ENCODE data around the gene MCF2L. TPM values are rescaled to one million over a fixed set of nuclear protein-coding genes. Genes with fewer than 3 reads are reported as not detected.

The MCF2L gene
- total RNA-seq, 4 donors from 2014 or later, result 25.0 to 103 (median 61.0) TPM

DNA sequence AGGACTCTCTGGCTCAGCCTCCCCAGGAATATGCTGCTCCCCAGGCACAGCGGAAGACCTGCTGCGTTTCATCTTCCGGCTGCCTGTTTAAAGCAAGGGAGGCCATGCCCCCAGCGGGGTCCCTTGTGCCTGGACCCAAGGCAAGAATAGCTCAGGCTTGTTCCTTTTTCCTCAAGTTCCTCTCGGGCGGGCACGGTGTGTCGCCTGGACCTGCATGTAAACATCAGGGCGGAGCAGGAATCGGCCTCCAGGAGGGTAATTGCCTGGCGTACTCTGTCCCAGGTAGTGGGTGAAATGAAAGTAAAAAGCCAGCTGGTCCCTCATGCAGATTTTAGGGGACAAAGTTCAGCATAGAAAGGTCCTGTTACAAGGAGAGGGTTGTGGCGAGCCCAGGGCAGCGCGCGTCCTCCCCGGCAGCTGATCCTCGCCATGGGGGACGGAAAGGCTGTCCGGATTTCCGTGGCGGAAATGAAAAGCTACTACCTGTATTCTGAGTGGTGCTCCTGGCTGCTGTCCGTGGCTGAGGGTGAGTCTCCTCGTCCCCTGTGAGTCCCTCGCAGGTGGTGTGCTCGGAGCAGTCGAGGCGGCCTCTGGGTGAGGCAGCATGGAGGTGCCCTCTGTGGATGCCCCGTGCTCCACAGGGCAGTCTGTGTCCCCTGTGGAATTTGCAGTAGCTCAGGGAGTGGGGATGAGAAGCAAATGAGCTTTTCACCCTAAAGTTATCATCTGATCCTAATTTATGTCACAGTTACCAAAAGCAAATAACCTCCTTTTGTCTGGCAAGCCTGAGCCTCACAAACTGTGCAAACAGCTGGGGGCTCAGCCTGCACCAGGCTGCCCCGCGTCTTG lies 16.2 kb downstream of the MCF2L start:
- Histone ChIP-seq H3K27me3 (no peaks in the 10 kb centered on the region), H3K4me1 (no peaks in the 10 kb centered on the region), H3K36me3 (no peaks in the 10 kb centered on the region), H3K27ac (no peak overlapping the region), H3K9me3 (no peaks in the 10 kb centered on the region), H3K4me3 (no peak overlapping the region)
- intact Hi-C loops (cut with DNase I; ENCODE audit: low total_unique reads), result no loop called here
- TF ChIP-seq, protein P1, sequence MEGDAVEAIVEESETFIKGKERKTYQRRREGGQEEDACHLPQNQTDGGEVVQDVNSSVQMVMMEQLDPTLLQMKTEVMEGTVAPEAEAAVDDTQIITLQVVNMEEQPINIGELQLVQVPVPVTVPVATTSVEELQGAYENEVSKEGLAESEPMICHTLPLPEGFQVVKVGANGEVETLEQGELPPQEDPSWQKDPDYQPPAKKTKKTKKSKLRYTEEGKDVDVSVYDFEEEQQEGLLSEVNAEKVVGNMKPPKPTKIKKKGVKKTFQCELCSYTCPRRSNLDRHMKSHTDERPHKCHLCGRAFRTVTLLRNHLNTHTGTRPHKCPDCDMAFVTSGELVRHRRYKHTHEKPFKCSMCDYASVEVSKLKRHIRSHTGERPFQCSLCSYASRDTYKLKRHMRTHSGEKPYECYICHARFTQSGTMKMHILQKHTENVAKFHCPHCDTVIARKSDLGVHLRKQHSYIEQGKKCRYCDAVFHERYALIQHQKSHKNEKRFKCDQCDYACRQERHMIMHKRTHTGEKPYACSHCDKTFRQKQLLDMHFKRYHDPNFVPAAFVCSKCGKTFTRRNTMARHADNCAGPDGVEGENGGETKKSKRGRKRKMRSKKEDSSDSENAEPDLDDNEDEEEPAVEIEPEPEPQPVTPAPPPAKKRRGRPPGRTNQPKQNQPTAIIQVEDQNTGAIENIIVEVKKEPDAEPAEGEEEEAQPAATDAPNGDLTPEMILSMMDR (IDR thresholded peaks at IDR 0.05), result no peak
- TF ChIP-seq POLR2A (IDR thresholded peaks at IDR 0.05), result no peak
- no peak for DNase-seq

DNA sequence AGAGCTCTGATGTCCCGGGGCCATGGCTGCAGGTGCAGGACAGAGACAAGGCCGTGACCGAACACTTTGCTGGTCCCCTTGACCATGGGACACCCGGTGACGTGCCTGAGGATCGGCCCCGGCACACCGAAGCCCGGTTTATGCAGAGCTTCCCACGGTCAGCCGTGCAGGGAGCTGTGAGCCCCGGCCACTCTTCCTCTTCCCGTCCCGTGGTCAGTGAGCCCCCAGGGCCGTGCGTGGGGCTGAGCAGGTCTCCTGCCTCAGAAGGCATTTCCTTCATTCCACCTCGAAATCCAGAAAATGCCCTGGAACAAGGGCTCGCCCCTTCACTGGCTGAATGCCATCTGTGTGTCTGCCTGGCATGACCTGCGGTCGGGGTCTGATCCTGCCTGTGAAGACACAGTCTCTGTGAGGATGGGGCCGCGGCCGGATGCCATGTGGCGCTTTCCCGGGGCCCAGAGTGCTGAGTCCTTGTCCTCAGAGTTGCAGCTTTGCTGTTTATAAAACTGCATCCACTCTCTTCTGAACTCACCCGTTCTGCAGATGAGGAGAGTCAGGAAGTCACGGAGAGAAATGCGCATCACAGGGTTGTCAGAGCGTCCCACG lies 16.9 kb downstream of the MCF2L start:
- Histone ChIP-seq H3K27ac (no peak overlapping the region), H3K27me3 (no peaks in the 10 kb centered on the region), H3K4me3 (no peak overlapping the region), H3K9me3 (no peaks in the 10 kb centered on the region), H3K4me1 (no peaks in the 10 kb centered on the region), H3K36me3 (no peaks in the 10 kb centered on the region)
- no peak for TF ChIP-seq POLR2A (IDR thresholded peaks at IDR 0.05)
- TF ChIP-seq, protein P1 (IDR thresholded peaks at IDR 0.05), result no peak
- intact Hi-C loops (cut with DNase I; ENCODE audit: low total_unique reads), result no loop called here
- DNase-seq, result no peak

DNA sequence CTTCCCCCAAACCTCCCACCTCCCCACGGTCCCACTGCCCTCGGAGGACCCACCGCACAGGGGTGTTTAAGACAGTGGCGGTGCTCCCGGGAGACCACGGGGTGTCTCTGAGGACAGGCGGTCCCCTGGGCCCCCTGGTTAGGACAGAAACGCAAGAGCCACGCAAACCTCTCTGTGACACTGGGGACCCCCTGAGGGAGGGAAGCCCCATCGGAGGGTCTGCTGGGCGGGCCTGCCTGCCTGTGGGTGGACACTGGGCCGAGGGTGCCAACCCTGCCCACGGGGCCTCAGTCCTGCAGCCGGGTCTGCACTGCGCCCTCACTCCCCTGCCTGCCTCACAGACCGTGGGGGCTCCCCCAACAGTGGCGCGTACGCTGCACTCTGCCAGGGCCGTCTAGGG lies 17.5 kb downstream of the MCF2L start:
- Histone ChIP-seq H3K9me3 (no peaks in the 10 kb centered on the region), H3K4me3 (no peak overlapping the region), H3K27me3 (no peaks in the 10 kb centered on the region), H3K4me1 (no peaks in the 10 kb centered on the region), H3K36me3 (no peaks in the 10 kb centered on the region), H3K27ac (no peak overlapping the region)
- DNase-seq, result no peak
- intact Hi-C loops (cut with DNase I; ENCODE audit: low total_unique reads), result no loop called here
- TF ChIP-seq, protein P1 (IDR thresholded peaks at IDR 0.05), result no peak
- no peak for TF ChIP-seq POLR2A (IDR thresholded peaks at IDR 0.05)

DNA sequence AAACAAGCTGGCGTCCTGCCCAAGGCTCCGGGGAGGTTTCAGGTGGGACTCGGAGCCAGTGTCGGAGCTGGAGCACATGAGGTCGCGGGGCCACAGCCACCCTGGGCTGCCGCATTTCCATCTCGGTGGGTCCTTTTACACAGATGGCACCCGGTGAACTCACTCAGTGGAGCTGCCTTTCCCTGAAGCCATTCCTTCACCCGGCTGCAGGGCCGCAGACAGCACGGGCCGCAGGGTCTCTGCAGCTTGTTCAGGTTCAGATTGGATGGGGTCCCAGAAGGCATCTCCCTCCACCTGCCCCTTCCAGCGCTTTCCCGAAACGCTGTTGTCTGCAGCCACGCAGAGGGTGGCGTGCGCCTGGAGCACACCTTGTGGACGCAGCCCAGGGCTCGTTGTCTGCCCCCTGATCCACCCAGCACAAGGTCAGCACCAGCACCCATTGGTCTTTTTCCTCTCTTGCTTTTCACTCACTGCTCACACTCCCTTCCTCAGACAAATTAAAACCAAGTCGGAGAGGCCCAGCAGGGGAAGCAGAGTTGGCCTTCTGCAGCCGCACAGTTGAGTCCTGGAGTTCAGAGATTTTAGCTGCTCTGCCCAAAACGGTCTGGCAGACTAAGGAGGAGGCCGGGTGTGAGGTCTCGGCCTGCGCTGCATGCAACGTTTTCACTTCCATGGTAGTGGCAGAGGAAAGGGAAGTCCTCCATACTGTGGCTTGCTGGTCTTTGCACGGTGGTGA lies 18.1 kb downstream of the MCF2L start:
- no peak for TF ChIP-seq POLR2A (IDR thresholded peaks at IDR 0.05)
- TF ChIP-seq, protein P1 (IDR thresholded peaks at IDR 0.05), result no peak
- no peak overlapping the region for H3K27ac ChIP-seq
- DNase-seq, result no peak
- no peaks in the 10 kb centered on the region for H3K27me3 ChIP-seq
- H3K4me1 ChIP-seq, result no peaks in the 10 kb centered on the region
- no peaks in the 10 kb centered on the region for H3K9me3 ChIP-seq
- H3K36me3 ChIP-seq, result no peaks in the 10 kb centered on the region
- no peak overlapping the region for H3K4me3 ChIP-seq
- intact Hi-C loops (cut with DNase I; ENCODE audit: low total_unique reads), result no loop called here

DNA sequence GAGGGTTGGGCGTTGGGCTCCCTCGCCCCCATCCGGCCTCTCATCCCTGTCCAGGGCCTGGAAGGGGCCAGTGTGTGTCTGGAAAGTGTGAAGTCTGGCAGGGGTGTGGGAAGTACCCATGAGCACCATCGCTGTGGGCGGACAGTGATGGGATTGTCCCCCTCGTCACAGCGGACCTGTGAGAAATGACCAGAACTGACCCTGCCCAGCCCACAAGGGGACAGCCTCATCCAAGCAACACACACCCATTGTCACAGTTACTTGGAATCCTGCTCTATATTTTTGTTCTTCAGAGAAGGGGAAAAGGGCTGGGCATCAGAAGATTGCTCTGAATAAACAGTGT lies 18.6 kb downstream of the MCF2L start:
- DNase-seq, result no peak
- Histone ChIP-seq H3K4me3 (no peak overlapping the region), H3K9me3 (no peaks in the 10 kb centered on the region), H3K36me3 (no peaks in the 10 kb centered on the region), H3K4me1 (no peaks in the 10 kb centered on the region), H3K27ac (no peak overlapping the region), H3K27me3 (no peaks in the 10 kb centered on the region)
- intact Hi-C loops (cut with DNase I; ENCODE audit: low total_unique reads), result no loop called here
- TF ChIP-seq, protein P1 (IDR thresholded peaks at IDR 0.05), result no peak
- no peak for TF ChIP-seq POLR2A (IDR thresholded peaks at IDR 0.05)
